Stimulated activated CD8-positive, alpha-beta memory T cell treated with anti-CD3 and anti-CD28 coated beads, Interleukin-4, amount 100 ng/mL, for 48 hours (primary cell): ENCODE measurements around the gene SPAG6.
"Not testable (repeated sequence)": the region's sequence is repeated elsewhere in the genome, so short reads cannot be mapped to it uniquely, and the experiment has no call there.

Experiments
- DNase-seq: peaks from one replicate; pipeline ENCODE4 v3.0.0-alpha.2; 2020

SPAG6 gene

GRCh38 chr10:22379059-22379458, 33.8 kb downstream of the SPAG6 start:
- peak; percentile 64 for DNase-seq

GRCh38 chr10:22381262-22381661, 36.0 kb downstream of the SPAG6 start:
- no peak for DNase-seq

- no peak for DNase-seq
These were observed 41.2 kb downstream of the SPAG6 start for GRCh38 chr10:22386503-22386902.

GRCh38 chr10:22389856-22390589, 44.7 kb downstream of the SPAG6 start:
- DNase-seq = no peak

- no peak for DNase-seq
These were observed 46.3 kb downstream of the SPAG6 start for GRCh38 chr10:22391600-22391999.

- DNase-seq = not testable (repeated sequence)
These were observed 50.9 kb downstream of the SPAG6 start for GRCh38 chr10:22396195-22396594.

- DNase-seq = not testable (repeated sequence)
These were observed 61.6 kb downstream of the SPAG6 start for GRCh38 chr10:22406916-22407315.

- DNase-seq = no peak
These were observed 65.1 kb downstream of the SPAG6 start for GRCh38 chr10:22410394-22410793.

GRCh38 chr10:22410846-22411245, 65.5 kb downstream of the SPAG6 start:
- DNase-seq = no peak

- no peak for DNase-seq
These were observed 68.8 kb downstream of the SPAG6 start for GRCh38 chr10:22414146-22414545.

GRCh38 chr10:22415072-22415471, 69.8 kb downstream of the SPAG6 start:
- no peak for DNase-seq

- no peak for DNase-seq
These were observed 72.5 kb downstream of the SPAG6 start for GRCh38 chr10:22417736-22418268.

GRCh38 chr10:22420787-22421517, 75.7 kb downstream of the SPAG6 start:
- no peak for DNase-seq

- DNase-seq = no peak
These were observed 81.4 kb downstream of the SPAG6 start for GRCh38 chr10:22426653-22427052.

GRCh38 chr10:22427101-22427500, 81.8 kb downstream of the SPAG6 start:
- DNase-seq = no peak

GRCh38 chr10:22427890-22428571, 82.7 kb downstream of the SPAG6 start:
- DNase-seq = no peak

GRCh38 chr10:22429146-22429545, 83.8 kb downstream of the SPAG6 start:
- DNase-seq = no peak

- DNase-seq = no peak
These were observed 84.7 kb downstream of the SPAG6 start for GRCh38 chr10:22429981-22430421.

GRCh38 chr10:22433875-22434274, 88.6 kb downstream of the SPAG6 start:
- no peak for DNase-seq

GRCh38 chr10:22434521-22434920, 89.2 kb downstream of the SPAG6 start:
- DNase-seq = no peak

- DNase-seq = peak; percentile 31
These were observed 90.4 kb downstream of the SPAG6 start for GRCh38 chr10:22435650-22436049.

GRCh38 chr10:22436526-22436892, 91.2 kb downstream of the SPAG6 start:
- DNase-seq = no peak

- DNase-seq = peak; percentile 89
These were observed 91.8 kb downstream of the SPAG6 start for GRCh38 chr10:22436893-22437619.
